NCI-H510A treated with DMSO at 0.1 percent for 48 hours (cell line): ENCODE results near the gene TUT7.
"Not testable (repeated sequence)": the region's sequence is repeated elsewhere in the genome, so short reads cannot be mapped to it uniquely, and the experiment has no call there.

Source experiments
- DNase-seq: peaks from one replicate; lab custom pipeline; 2025; lab: John Stamatoyannopoulos, UW

The TUT7 gene

DNA sequence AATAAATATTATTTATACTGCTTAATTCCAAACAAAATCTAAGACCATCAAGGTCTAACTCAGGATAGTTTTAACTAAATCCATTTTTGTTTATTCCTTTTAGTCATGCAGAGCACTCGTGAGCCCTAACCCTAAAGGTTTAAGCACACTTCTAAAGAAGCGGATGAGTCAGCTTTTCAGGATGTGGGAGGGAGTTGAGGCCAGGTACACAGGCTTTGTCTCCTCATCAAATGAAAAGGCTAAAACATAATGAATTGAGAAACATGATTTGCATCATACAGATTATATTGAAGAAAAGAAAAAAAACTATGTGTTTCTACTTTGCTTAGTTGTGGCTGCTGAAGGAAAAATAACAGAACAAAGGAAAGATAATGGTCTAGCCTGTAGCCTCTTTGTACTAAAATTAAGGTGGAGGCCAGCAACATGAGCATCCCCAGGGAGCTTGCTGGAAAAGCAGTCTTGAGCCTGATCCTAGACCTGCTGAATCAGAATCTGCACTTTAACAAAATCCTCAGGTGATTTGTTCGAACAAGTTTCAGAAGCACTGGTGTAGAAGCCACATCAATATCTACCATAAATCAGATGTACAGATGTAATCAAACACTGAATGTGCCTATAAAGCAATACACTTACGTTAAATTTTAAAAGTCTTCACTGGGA is 50.8 kb downstream of the TUT7 start:
- no peak for DNase-seq

DNA sequence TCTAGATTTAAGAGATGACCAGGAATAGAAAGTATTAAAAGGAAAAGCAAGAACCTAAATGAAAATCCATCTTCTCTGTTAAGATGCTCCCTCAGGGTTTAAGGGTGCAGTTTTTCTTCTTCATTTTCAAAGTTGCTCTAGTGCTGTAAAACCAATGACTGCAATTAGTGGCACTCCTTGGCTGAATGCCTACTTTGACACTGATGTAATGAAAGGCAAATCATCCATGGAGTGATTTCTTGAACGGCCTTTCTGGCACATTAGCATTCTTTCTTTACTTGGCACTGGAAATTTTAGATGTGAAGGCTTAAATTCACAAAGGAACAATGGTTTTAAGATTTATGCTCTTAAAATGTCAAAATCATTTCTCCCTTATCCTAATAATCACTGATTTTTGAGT is 52.5 kb downstream of the TUT7 start:
- no peak for DNase-seq

DNA sequence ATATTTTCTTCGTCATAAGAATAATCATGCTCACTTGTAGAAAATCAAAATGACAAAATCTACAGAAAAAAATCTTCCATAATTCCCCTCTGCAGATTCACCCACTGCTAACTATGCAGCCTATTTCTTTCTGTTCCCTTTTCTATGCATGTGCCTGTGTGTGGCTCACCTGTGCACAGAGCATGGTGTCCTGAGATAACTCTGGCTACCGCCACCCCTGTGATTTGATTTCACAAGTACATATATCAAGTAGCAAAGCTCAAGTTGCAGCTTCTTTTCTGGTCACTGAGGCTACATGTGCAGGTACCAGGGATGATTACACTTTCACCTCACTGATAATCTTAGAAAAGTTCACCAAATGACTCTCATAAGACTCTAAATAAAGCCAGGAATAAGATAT is 53.5 kb downstream of the TUT7 start:
- DNase-seq, result no peak

DNA sequence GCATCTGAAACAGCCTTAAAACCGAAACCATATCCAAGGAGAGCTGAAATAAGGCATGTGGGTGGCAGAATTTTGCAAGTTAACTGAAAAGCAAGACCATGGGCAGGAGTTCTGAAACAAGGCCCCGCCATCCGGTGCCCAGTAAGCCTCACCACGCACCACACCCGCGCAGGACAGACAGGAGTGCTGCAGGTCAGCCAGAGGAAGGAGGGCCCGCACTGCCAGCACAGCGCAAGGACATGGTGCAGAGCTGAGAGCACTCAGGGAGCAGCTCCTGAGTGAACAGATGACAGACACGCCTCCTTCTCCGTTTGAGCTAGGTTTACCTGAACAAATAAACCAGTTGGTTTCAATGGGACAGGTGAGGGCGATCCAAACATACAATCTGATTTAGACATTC is 55.3 kb downstream of the TUT7 start:
- peak; percentile 47 for DNase-seq

DNA sequence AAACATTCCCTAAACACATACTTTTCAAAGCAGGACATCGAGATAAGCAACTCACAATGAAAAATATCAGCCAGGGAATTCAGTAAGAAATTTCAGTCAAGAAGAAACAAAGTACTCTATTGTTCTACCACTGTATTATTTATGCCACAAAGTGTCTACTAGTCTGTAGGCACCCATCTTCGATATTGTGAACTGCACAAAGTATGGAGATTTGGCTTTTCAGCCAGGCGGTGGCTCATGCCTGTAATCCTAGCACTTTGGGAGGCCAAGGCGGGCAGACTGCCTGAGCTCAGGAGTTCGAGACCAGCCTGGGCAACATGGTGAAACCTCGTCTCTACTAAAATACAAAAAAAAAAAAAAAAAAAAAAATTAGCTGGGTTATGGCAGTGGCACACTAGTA is 63.9 kb downstream of the TUT7 start:
- DNase-seq, result not testable (repeated sequence)

DNA sequence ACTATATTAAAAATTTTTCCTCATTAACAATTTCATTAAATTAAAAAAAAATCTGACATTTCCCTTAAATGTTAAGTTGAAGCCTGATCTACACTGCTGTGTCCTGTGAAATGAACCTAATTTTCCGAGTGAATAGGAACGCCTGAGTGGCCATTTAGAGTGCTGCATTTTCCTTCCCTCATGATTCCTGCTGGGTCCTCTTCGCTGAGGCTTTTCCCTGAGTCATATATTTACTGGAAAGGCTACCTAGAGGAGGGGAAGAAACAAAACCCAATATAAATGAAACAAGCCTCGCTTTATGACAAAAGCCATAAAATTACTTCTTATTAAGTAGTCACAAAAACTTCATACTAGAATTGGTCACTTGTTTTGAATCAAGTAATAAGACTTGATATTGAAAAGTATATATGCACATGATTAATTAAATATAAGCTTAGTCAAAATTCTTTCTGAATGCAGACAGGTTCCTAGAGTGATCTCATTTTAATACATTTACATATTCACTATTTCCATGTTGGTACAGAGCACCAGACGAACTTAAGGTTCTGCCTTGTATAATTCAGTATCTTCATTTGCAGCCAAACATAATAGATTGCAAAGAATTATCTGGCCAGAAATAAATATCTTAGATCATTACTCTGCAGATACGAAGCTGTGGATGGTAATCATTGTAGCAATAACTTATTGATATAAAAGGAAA is 65.6 kb downstream of the TUT7 start:
- no peak for DNase-seq

DNA sequence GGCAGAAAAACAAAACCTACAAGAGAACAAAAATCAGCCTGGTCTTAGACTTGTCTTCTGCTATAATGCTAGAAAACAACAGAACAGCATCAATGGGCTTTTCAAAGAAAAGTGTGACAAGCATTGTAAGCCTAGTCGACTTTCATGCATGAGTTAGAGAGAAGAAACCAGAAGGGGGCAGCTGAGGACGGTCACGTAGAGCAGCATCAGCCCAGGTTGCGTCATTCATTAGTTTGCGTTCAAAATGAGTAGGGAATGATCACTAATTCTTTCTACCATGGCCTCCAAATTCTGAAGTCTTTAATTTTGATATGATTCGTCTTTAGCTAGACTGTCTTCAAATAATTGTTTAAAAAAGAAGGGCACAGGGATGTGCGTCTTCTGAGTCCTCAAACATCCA is 67.2 kb downstream of the TUT7 start:
- DNase-seq, result peak; percentile 27

DNA sequence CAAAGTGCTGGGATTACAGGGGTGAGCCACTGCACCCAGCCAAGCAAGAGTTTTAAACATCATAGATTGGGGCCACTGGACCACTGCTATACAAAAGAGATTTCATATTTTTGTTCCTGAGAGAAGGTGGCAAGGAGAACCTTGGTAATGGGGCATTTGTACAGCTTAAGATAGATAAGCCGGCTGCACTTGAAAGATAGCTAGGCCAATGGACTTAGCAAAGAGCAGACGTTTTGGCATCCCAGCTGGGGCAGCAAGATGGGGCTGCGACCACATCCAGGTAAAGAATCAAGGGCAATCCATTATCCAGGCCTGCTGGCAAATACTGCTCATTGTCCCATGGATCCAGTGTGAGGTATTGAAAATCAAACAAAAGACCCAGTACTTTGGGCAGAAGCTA is 67.9 kb downstream of the TUT7 start:
- no peak for DNase-seq

DNA sequence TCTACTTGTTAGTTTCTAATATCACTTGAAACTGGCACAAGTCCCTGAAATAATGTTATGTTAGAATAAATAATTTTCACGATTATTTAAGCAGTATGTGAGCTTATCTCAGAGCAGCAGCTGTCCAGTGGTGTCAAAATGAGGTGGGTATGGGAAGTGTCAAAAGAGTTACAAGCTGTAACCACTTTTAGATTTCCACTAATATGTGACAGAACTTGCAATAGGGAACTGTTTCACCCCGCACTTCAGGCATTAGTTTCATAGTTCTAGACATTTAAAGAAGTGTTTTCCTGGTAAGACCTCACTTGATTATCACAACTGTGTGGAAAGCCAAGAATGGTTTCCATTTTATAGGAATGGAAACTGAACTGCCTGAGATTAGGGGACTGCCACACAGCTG is 68.9 kb downstream of the TUT7 start:
- no peak for DNase-seq

DNA sequence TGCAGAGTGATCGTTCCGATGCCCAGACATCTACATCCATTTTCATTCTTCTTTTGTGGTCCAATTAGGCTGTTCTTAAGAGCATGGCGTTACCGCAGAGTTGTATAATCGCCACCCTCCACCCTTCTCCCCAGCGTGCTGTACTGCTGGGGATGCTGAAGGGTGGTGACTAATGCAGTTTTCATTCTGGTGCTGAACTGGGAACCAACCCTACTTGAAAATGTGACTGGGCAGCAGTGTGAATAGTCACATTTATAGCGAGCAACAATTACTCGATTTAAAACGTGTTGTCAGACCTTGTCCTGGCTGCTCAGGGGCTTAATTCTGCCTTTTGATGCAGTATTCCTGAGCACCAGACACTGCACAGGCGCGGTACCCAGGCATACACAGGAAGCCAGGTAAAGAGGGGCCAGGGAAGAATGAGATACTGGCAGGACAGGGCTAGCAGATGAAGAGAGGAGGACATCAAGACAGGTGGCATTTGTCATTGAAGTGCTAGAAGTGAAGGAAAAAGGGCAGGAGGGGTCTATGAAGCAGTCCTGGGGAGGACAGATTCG is 71.2 kb downstream of the TUT7 start:
- DNase-seq, result peak; percentile 57

DNA sequence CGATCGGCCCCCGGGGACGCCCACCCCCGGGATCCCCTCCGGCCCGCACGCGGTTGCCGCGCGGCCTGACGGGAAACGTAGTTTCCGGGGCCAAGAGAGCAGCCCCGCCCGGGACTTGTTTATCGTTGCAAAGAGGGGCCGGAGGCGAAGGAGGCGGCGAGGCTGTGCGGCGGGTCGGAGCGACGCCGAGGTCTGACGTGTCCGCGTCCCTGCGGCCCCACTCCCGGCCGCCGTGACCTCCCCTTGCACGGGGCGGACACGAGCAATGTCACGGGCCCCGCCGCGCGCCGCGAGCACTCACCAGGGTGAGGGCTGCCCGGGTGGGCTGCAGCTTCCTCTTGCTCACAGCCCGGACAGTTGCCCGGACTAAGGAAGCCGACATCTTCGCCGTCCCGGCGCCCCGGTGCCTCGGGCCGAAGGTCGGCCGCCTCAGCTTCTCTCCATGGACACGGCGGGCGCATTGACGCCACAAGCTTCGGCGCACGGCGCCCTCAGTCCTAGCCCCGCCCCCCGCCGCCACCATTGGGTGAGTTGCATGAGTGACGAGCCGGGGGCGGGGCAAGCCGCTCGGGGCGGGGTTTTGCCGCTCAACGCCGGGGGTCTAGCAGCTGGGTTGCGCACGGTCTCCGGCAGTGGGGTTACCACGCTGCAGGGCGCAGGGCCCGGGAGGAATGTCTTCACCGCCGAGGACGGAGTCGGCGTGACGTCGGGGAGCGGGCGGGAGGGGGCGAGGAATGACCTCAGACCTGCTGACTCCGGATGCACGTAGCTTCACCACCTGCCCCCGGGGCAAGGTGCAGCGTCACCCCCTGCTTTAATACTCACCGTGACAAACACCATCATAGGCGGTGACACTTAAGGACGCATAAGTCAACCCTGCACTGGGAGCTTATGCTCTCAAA is 71.9 kb downstream of the TUT7 start, which contains the start of gene ISCA1:
Gene ISCA1 (minus strand): TSS at position 462 of the 902 bp plus-strand sequence. CDS start 80 bp downstream, at position 382.
- DNase-seq, result peak; percentile 94

DNA sequence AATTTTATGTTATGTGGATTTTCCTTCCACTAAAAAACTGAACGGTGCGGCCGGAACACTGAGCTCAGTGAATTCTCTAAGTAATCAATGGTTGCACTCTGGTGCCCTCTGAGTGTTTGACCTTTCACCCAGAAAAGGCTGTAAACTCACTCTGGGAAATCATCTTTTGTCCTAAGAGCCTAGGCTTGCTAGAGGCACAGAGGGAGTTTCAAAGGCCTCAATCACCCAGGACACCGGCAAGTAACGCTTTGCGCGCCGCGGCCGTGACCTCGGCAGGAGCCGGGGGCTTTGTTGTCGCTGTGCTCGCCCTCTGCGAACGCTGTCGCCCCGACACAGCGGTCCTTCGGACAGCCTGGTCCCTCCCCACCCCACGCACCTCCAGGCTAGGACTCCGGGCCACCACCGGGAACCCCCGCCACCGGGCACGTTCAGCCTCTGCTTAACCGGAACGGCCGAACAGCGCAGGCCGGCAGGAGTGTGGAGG is 72.6 kb downstream of the TUT7 start:
- DNase-seq, result no peak

DNA sequence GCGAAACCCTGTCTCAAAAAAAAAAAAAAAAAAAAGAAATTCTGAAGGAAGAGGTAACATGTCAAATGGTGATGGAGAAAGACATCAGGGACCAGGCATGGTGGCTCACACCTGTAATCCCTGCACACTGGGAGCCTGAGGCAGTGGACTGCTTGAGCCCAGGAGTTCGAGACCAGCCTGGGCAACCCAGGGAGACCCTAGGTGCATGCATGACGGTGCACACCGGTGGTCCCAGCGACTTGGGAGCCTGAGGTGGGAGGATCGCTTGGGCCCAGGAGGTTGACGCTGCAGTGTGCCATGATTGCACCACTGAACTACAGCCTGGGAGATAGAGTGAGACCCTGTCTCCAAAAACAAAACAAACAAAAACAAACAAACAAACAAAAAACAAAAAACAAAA is 73.6 kb downstream of the TUT7 start:
- no peak for DNase-seq

DNA sequence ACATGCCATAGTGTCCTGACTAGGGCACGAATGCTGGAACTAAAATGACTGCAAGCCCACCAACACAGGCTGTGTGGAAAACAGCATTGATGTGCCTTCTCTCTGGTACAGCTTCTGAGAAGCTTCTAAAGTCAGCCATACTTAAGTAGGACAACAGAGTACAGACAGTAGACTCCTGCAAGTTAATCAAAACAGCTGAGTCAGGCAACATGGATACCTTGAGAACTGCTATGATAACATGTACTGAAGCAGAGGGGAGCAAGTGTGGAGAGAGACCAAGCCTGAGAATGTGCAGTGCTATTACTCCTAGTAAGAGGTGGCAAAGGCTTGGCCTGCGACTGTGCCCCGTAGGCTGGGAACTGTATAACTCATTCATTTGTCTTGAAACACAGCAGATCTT is 74.4 kb downstream of the TUT7 start:
- no peak for DNase-seq

DNA sequence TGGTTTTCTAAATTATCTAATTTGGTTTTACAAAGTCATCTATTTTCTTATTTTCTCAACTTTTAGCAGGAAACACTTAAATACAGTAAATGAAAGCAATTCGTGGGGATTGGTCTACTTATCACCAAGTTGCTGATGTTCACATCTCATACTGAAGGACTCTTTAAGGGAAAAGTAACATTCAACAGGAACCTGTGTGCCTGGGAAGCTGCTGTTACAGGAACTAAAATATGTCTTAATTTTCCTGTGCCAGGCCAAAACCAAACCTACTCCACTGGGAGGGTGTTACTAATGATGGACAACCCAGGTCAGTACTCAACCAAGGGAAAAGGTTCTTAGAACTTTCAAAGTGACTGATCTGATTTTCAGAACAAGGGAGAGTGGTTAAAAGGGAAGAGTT is 77.1 kb downstream of the TUT7 start:
- no peak for DNase-seq

DNA sequence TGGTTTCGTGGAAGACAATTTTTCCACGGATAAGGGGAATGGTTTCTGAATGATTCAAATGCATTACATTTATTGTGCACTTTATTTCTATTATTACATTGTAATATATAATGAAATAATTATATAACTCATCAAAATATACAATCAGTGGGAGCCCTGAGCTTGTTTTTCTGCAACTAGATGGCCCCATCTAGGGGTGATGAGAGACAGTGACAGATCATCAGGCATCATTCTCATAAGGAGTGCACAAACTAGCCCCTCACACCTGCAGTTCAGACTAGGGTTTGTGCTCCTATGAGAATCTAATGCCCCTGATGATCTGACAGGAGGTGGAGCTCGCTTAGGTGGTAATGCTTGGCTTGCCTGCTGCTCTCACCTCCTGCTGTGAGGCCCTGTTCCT is 78.2 kb downstream of the TUT7 start:
- DNase-seq, result no peak

DNA sequence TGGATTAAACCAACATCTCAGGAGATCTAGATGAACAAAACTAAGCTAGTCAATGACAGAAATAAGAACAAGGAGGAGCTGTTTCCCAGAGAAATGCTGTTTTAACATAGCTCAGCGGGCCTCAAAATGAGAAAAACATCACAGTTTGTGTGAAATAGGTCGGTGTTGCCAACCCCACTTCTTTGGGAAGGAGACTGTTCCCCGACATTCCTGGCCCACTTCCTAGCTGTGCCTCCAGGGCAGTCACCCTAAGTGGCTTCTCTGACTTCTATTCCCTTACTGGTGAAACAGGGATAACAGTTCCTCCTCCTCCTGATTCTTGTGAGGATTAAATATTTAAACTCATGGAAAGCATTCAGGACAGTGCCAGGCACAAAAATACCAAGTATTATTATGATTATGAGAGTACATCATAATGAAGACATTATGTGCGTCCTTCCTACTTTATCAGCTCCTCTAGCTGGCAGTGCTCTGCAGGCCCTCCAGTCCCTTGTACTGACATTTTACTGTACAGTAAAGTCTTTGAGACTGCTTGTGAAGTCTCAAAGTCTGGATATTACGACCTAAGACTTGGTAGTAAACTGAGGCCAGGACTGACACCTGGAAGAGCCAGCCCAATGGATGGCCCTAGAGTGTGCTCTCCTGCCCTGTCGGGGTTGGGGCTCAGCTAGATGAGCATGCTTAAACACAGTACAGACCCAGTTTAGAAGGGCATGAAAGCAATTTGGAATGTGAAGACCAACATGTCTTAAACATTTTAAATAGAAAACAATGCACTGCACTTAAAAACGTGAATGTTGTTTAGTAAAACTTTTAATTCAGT is 79.2 kb downstream of the TUT7 start:
- no peak for DNase-seq

DNA sequence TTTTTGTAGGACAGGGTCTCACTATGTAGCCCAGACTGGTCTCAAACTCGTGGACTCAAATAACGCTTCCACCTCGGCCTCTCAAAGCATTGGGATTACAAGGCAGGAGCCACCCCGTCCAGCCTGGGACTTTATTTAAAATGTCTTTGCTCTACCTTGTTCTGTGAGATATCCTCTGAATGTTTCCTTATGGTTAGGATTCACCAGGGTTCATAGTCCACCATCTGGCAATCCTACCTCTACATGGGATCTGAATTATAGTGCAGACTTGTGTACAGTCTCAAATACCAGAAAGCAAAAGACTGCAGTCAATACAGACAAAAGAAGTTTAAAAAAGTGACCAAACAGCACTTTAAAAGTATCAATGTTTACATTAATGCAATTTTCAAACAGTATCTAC is 82.0 kb downstream of the TUT7 start:
- DNase-seq, result no peak

DNA sequence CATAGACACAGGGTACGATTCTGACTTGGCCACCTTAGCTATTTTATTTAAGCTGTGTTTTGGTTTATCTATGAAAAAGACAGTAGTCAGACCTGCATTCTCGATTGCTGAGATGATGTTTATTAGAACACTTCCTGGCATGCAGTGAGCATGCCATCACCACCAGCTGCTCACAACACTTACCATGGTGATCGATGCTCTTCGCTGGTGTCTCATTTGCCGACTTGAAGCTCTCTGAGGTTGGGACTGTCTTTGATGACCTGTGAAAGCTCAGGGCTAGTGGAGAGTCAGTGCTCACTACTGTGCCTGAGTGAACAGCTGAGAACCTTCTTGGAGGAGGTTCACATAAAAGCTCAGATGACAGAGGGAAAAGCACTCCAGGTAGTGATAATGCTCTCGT is 90.3 kb downstream of the TUT7 start:
- no peak for DNase-seq

DNA sequence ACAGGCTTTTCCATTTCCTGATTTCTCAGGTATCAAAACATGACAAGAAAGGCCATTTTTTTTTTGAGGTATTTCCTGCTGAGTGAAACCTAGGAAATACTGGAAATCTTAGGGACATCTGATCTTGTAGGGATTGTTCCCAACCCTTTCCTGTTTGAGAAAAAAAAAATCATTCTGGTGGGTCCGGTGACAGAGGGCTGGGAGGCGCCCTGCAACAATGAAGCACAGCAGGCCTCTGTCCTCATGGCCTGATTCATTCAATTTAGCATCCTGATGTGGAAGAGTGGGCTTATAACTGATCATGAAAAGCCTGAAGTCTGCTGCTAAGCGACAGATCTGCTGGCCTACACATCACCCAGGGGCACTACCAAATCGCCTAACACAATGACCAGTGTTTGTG is 91.7 kb downstream of the TUT7 start:
- DNase-seq, result no peak

DNA sequence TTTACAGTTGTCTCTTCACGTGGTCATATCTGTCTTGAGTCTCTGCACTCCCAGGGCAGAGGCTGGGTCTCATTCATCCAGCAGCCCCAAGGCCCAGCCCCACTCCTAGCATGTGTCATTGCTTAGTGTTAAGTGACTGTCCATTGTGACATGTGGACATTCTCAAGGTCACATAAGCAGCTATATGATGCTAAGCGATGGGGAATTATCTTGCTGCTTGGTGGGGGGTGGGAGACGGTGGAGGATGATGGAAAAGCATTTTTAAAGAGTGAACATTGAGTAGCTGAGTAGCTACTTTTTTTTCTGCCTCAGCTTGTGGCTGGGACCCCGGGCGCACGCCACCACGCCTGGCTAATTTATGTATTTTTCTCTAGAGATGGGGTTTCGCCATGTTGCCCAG is 94.7 kb downstream of the TUT7 start, which contains the start of gene C9orf153:
Gene C9orf153 (minus strand): TSS at position 101 of the 400 bp plus-strand sequence. CDS start 30,054 bp downstream, outside the sequence.
- DNase-seq, result no peak
